ENCODE measurements around the gene ZFP62.

DNA sequence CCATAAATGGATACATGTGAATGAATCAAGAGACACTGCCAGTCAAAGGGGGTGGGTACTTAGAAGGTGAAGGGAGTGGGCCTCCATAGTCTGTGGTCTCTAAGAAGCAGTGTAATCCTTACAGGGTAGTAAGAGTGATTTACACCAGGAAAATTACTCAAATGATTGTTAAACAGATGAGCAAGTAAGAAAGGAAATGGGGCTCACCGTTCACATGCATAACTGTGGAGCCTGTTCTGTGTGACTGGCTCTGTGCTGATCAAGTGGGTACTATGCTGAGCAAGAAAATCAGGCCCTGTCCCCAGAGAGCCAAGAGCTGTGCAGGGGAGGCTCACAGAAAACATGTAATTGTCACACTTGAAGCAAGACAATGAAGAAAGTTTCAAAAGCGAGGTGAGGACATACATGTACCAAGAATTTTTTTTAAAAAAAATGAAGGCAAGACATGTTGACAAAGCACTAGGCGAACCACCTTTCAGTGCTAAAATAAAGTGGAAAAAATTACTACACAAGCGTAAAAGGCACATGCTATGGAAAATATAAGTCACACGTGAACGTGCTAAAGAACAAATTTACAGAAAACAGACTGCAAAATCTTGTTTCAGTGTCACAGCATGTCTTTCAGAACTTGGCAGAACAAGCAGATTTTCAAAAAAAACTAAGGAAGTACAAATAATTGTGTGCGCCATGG, 40.4 kb upstream of the ZFP62 start:
- TF ChIP-seq, protein P1, sequence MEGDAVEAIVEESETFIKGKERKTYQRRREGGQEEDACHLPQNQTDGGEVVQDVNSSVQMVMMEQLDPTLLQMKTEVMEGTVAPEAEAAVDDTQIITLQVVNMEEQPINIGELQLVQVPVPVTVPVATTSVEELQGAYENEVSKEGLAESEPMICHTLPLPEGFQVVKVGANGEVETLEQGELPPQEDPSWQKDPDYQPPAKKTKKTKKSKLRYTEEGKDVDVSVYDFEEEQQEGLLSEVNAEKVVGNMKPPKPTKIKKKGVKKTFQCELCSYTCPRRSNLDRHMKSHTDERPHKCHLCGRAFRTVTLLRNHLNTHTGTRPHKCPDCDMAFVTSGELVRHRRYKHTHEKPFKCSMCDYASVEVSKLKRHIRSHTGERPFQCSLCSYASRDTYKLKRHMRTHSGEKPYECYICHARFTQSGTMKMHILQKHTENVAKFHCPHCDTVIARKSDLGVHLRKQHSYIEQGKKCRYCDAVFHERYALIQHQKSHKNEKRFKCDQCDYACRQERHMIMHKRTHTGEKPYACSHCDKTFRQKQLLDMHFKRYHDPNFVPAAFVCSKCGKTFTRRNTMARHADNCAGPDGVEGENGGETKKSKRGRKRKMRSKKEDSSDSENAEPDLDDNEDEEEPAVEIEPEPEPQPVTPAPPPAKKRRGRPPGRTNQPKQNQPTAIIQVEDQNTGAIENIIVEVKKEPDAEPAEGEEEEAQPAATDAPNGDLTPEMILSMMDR (conservative IDR thresholded peaks at IDR 0.05; ENCODE audit: low read depth, low read length): no peak
- no peak for TF ChIP-seq POLR2A (IDR thresholded peaks at IDR 0.05; ENCODE audit: low read depth, low read length)

All from IMR-90 (cell line).